B cell (primary cell): ENCODE measurements around the gene MYCBP. TPM values are rescaled to one million over a fixed set of nuclear protein-coding genes. Genes with fewer than 3 reads are reported as not detected.
"Not testable (repeated sequence)": the region's sequence is repeated elsewhere in the genome, so short reads cannot be mapped to it uniquely, and the experiment has no call there.

Source experiments
- ATAC-seq: fragments of 200-7000 bp; cut with Tn5 transposase; one replicate; pipeline ENCODE4 v1.10.0; 2021; ENCODE audit warnings: low read depth, mild to moderate bottlenecking, moderate number of reproducible peaks, moderate library complexity
- CTCF ChIA-PET: fragments of 350-600 bp; sonication (Branson Sonifier 250); formaldehyde crosslinking; loops from one replicate; lab custom pipeline; 2021; ENCODE audit warnings: antibody characterized with exemption, inconsistent platforms; lab: Charles Lee
- POLR2A ChIA-PET: fragments of 350-600 bp; sonication (Branson Sonifier 250); formaldehyde crosslinking; loops from one replicate; lab custom pipeline; 2021; ENCODE audit warnings: antibody characterized with exemption; lab: Charles Lee
- DNase-seq: peaks from one replicate; pipeline ENCODE4 v3.0.0; 2013
- H2AFZ ChIP-seq: 2 replicates; pipeline ENCODE4 v1.6.1; 2012; ENCODE audit warnings: mild to moderate bottlenecking, low read depth, low read length; ENCODE audit not compliant: insufficient read depth, poor library complexity, severe bottlenecking
- H3K27ac ChIP-seq, 2 donors: 1 replicate in 1 of 2; 2 replicates in 1 of 2; pipeline ENCODE4 v1.5.1; 2012 to 2013; ENCODE audit warnings: low read length in 2 of 2, mild to moderate bottlenecking in 2 of 2, moderate library complexity in 1 of 2
- H3K27me3 ChIP-seq, 4 experiments: fragments of 200-600 bp in 1 of 4; sonication (generic) in 1 of 4; replicated peaks in 1 of 4; 1 replicate in 2 of 4; 2 replicates in 2 of 4; pipeline versions ENCODE4 v1.6.1 to v1.7.0; 2013 to 2016; ENCODE audit warnings: low read length in 3 of 4, mild to moderate bottlenecking in 2 of 4, mixed read lengths in 1 of 4, moderate library complexity in 1 of 4; ENCODE audit not compliant: insufficient read depth in 4 of 4, control insufficient read depth in 3 of 4; ENCODE audit errors: control extremely low read depth in 1 of 4
- H3K36me3 ChIP-seq, 2 experiments: replicated peaks in 1 of 2; 1 replicate in 1 of 2; 2 replicates in 1 of 2; pipeline versions ENCODE4 v1.6.1 to v1.7.1; 2013; ENCODE audit warnings: low read length in 1 of 2; ENCODE audit not compliant: insufficient read depth in 2 of 2, control insufficient read depth in 1 of 2; ENCODE audit errors: control extremely low read depth in 1 of 2, extremely low read depth in 1 of 2
- H3K4me1 ChIP-seq, 2 donors: fragments of 200-600 bp in 1 of 2; sonication (generic) in 1 of 2; 1 replicate in 1 of 2; 2 replicates in 1 of 2; pipeline versions ENCODE4 v1.5.1 to v1.6.1; 2013 to 2017; ENCODE audit warnings: low read length in 2 of 2; ENCODE audit not compliant: control insufficient read depth in 2 of 2, insufficient read depth in 2 of 2
- H3K4me2 ChIP-seq: replicated peaks from 2 replicates; pipeline ENCODE3; 2012; ENCODE audit warnings: mild to moderate bottlenecking, low read depth, low read length; ENCODE audit not compliant: poor library complexity, severe bottlenecking
- H3K4me3 ChIP-seq, 5 experiments: fragments of 200-600 bp in 1 of 5; sonication (generic) in 1 of 5; 1 replicate in 3 of 5; 2 replicates in 2 of 5; pipeline versions ENCODE4 v1.5.1 to v1.7.0; 2011 to 2016; ENCODE audit warnings: low read length in 4 of 5, mild to moderate bottlenecking in 4 of 5, low read depth in 2 of 5, control low read depth in 1 of 5, moderate library complexity in 1 of 5; ENCODE audit not compliant: insufficient read depth in 1 of 5; ENCODE audit errors: control extremely low read depth in 1 of 5, extremely low read depth in 1 of 5
- H3K79me2 ChIP-seq: fragments of 200-600 bp; sonication (generic); one replicate; pipeline ENCODE4 v1.6.0; 2016; ENCODE audit warnings: low read length; ENCODE audit not compliant: control insufficient read depth, insufficient read depth
- H3K9ac ChIP-seq: fragments of 200-600 bp; sonication (generic); 2 replicates; pipeline ENCODE4 v1.6.1; 2017; ENCODE audit warnings: mild to moderate bottlenecking, low read length, moderate library complexity
- H3K9me3 ChIP-seq, 3 donors: one replicate each; pipeline versions ENCODE4 v1.6.1 to v1.7.1; 2013; ENCODE audit warnings: low read length in 2 of 3; ENCODE audit not compliant: control insufficient read depth in 2 of 3, insufficient read depth in 1 of 3; ENCODE audit errors: control extremely low read depth in 1 of 3
- H4K20me1 ChIP-seq: 2 replicates; pipeline ENCODE4 v1.6.0; 2012; ENCODE audit warnings: mild to moderate bottlenecking, low read length; ENCODE audit not compliant: insufficient read depth, control insufficient read depth, poor library complexity, severe bottlenecking
- H3K27ac Mint-ChIP-seq: one replicate; pipeline ENCODE4 v1.8.0; 2021; ENCODE audit warnings: mixed read lengths
- H3K27me3 Mint-ChIP-seq: one replicate; pipeline ENCODE4 v1.8.0; 2021; ENCODE audit warnings: mixed read lengths
- H3K4me1 Mint-ChIP-seq: one replicate; pipeline ENCODE4 v1.8.0; 2021; ENCODE audit warnings: mixed read lengths
- H3K4me3 Mint-ChIP-seq: one replicate; pipeline ENCODE4 v1.8.0; 2021; ENCODE audit warnings: mixed read lengths
- H3K9me3 Mint-ChIP-seq: one replicate; pipeline ENCODE4 v1.8.0; 2022; ENCODE audit warnings: mixed read lengths; ENCODE audit not compliant: insufficient read depth
- EZH2 ChIP-seq: IDR thresholded peaks from 2 replicates; pipeline ENCODE4 v1.6.1; 2012; ENCODE audit warnings: borderline replicate concordance, low read depth, mild to moderate bottlenecking, moderate library complexity, low read length; ENCODE audit not compliant: insufficient read depth, poor library complexity, severe bottlenecking
- WGBS: methylation state at CpG from one replicate; pipeline ENCODE4 v1.1.5; 2013; ENCODE audit warnings: missing lambda C conversion rate; ENCODE audit not compliant: insufficient coverage; 5-methylcytosine and 5-hydroxymethylcytosine counted together
- intact Hi-C: fragments of 100-400 bp; cut with micrococcal nuclease; formaldehyde crosslinking; loops from one replicate; pipeline ENCODE4 v1.10.0; 2022
- polyA plus RNA-seq: library from polyadenylated mRNA; depleted of rRNA; stranded (reverse); fragments of >200 nt; gene quantifications from 2 replicates; pipeline ENCODE4 v1.2.3, GENCODE V29; 2012
- total RNA-seq, 2 donors: library from RNA; stranded (reverse); fragments of 120-200 nt in 1 of 2; gene quantifications; 1 replicate in 1 of 2; 2 replicates in 1 of 2; pipeline versions ENCODE4 v1.2.3 to v1.2.4, GENCODE V29; 2013 to 2022
- TF ChIP-seq, protein P1 (sequence below): fragments of 200-600 bp; IDR thresholded peaks from one replicate; pipeline ENCODE4 v1.8.0; 2022; ENCODE audit warnings: antibody characterized with exemption, mild to moderate bottlenecking

The MYCBP gene
- total and polyA plus RNA-seq, 2 donors (not counting 1 experiment from before 2014, with no cell fraction given) = 3.1 to 7.8 TPM

DNA sequence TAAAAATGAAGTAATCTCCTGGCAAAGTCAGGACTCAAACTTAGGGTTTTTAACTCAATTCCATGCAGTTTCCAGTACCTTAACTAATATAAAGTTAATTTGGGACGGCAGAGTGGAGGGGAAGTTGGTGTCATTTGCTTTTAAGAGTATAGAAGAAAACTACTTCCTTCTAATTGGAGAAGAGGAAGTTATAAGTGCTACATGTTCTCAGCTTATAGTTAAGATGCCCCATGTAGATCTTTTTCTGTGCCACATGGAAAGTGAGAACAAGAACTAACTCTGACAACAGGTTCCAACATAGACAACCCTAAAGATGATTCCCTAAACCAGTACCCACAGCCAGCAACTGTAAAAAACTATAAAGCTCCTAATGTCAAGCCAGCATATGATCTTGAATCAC is 25.1 kb downstream of the MYCBP start:
- no CpG with 5 or more reads among the region's 1 CpG for WGBS
- Mint-ChIP-seq H3K4me3 (peak overlapping the region; percentile 6), H3K9me3 (no peaks in the 10 kb centered on the region), H3K27ac (peak overlapping the region; percentile 69), H3K27me3 (no peaks in the 10 kb centered on the region), H3K4me1 (peaks cover 17% of the 10 kb centered on the region)
- Histone ChIP-seq H3K36me3 (peaks cover 9 to 53% of the 10 kb centered on the region in 2 experiments), H2AFZ (peak overlapping the region; percentile 12), H3K27me3 (no peaks in the 10 kb centered on the region), H3K9ac (no peak overlapping the region), H3K4me1 (peaks cover 16 to 17% of the 10 kb centered on the region in 2 donors), H3K4me3 (no peak overlapping the region), H3K27ac (peak overlapping the region; percentile 33 to 76), H3K9me3 (no peaks in the 10 kb centered on the region), H3K4me2 (peak overlapping the region; percentile 63), H3K79me2 (peaks cover 32% of the 10 kb centered on the region), H4K20me1 (peaks cover 8% of the 10 kb centered on the region)
- CTCF ChIA-PET = no interaction called here
- intact Hi-C loops = no loop called here
- ATAC-seq (peak; percentile 72), DNase-seq (peak; percentile 57)
- POLR2A ChIA-PET = interaction anchor here (0.6 kb wide), 1 partner anchor 11 kb away, joined by 9 read pairs; no protein-coding TSS in a partner anchor
- no peak for TF ChIP-seq EZH2
- TF ChIP-seq, protein P1, sequence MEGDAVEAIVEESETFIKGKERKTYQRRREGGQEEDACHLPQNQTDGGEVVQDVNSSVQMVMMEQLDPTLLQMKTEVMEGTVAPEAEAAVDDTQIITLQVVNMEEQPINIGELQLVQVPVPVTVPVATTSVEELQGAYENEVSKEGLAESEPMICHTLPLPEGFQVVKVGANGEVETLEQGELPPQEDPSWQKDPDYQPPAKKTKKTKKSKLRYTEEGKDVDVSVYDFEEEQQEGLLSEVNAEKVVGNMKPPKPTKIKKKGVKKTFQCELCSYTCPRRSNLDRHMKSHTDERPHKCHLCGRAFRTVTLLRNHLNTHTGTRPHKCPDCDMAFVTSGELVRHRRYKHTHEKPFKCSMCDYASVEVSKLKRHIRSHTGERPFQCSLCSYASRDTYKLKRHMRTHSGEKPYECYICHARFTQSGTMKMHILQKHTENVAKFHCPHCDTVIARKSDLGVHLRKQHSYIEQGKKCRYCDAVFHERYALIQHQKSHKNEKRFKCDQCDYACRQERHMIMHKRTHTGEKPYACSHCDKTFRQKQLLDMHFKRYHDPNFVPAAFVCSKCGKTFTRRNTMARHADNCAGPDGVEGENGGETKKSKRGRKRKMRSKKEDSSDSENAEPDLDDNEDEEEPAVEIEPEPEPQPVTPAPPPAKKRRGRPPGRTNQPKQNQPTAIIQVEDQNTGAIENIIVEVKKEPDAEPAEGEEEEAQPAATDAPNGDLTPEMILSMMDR = no peak

DNA sequence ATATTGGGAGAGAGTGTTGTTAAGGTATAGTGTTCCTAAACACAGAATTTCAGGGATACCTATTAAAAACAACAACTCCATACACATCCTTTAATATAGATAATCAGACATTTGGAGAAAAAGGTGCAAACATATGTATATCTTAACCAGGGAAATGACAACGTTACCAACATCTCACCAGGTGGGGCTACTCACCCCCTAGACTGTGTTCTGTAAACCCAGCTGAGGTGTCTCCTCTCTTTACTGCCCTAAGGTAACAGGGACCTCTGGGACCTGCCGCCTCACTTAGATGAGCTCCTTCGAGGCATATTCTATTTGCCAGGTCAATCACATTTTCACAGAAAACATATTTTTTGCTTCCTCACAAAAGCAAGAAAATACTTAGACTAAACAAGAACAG is 26.9 kb downstream of the MYCBP start:
- H3K9me3 ChIP-seq = no peaks in the 10 kb centered on the region
- no peaks in the 10 kb centered on the region for H3K27me3 ChIP-seq
- peaks cover 16 to 17% of the 10 kb centered on the region in 2 donors for H3K4me1 ChIP-seq
- H4K20me1 ChIP-seq = peaks cover 14% of the 10 kb centered on the region
- Mint-ChIP-seq H3K27ac (no peak overlapping the region), H3K9me3 (no peaks in the 10 kb centered on the region), H3K4me3 (no peak overlapping the region), H3K27me3 (no peaks in the 10 kb centered on the region), H3K4me1 (peaks cover 12% of the 10 kb centered on the region)
- TF ChIP-seq EZH2 = no peak
- no peak overlapping the region for H3K4me3 ChIP-seq
- POLR2A ChIA-PET = no interaction called here
- H2AFZ ChIP-seq = no peak overlapping the region
- no peak overlapping the region for H3K27ac ChIP-seq
- DNase-seq (no peak), ATAC-seq (no peak)
- intact Hi-C loops = no loop called here
- CTCF ChIA-PET = interaction anchor here (0.7 to 1.8 kb wide), 4 partner anchors 11 to 246 kb away, joined by 3 to 6 read pairs (median 3); no protein-coding TSS in a partner anchor
- H3K79me2 ChIP-seq = peaks cover 37% of the 10 kb centered on the region
- 71% methylated on average over 3 of the region's 3 CpGs for WGBS
- peaks cover 11 to 54% of the 10 kb centered on the region in 2 experiments for H3K36me3 ChIP-seq
- no peak overlapping the region for H3K4me2 ChIP-seq
- no peak overlapping the region for H3K9ac ChIP-seq

DNA sequence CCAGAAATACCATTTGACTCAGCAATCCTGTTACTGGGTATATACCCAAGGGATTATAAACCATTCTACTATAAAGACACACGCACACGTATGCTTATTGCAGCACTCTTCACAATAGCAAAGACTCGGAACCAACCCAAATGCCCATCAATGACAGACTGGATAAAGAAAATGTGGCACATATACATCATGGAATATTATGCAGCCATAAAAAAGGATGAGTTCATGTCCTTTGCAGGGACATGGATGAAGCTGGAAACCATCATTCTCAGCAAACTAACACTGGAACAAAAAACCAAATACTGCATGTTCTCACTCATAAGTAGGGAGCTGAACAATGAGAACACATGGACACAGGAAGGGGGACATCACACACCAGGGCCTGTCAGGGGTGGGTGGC is 28.1 kb downstream of the MYCBP start:
- DNase-seq, H3K9me3 ChIP-seq, intact Hi-C loops, H3K4me3 Mint-ChIP-seq, H3K27me3 Mint-ChIP-seq, H3K9ac ChIP-seq, H3K27ac Mint-ChIP-seq, H2AFZ ChIP-seq, POLR2A ChIA-PET, H3K27me3 ChIP-seq, H3K4me3 ChIP-seq, H3K4me2 ChIP-seq, H3K27ac ChIP-seq, ATAC-seq, H3K9me3 Mint-ChIP-seq: not testable (repeated sequence)
- Histone ChIP-seq H3K36me3 (peaks cover 10 to 53% of the 10 kb centered on the region in 2 experiments), H3K79me2 (peaks cover 37% of the 10 kb centered on the region), H4K20me1 (peaks cover 14% of the 10 kb centered on the region), H3K4me1 (peaks cover 17 to 20% of the 10 kb centered on the region in 2 donors)
- peaks cover 17% of the 10 kb centered on the region for H3K4me1 Mint-ChIP-seq
- CTCF ChIA-PET = interaction anchor here (0.9 to 1.2 kb wide), 2 partner anchors 10 to 12 kb away, joined by 3 to 4 read pairs; no protein-coding TSS in a partner anchor
- WGBS = no CpG with 5 or more reads among the region's 3 CpGs
